Measurements from ENCODE around the gene CCBE1.

Gene CCBE1

GRCh38 chr18:59432803-59433597 is 264.2 kb downstream of the CCBE1 start:
- no peak overlapping the region for H2AK5ac ChIP-seq (ENCODE audit: low read length, severe bottlenecking)
- H2BK120ac ChIP-seq (ENCODE audit: low read depth, low read length): no peak overlapping the region
- no peaks in the 10 kb centered on the region for H3K9me3 ChIP-seq (ENCODE audit: control insufficient read depth, low read length)
- H3K14ac ChIP-seq (ENCODE audit: low read length in 2 of 2): no peak overlapping the region
- no peak overlapping the region for H2BK15ac ChIP-seq (ENCODE audit: low read depth, poor library complexity, severe bottlenecking)
- 95% methylated on average over 2 of the region's 5 CpGs for WGBS
- H3K4me1 ChIP-seq (ENCODE audit: control insufficient read depth, insufficient read depth, low read depth, low read length): no peaks in the 10 kb centered on the region
- H2BK5ac ChIP-seq (ENCODE audit: low read depth, low read length, poor library complexity, severe bottlenecking): no peak overlapping the region
- no peak overlapping the region for H3K27ac ChIP-seq (ENCODE audit: low read length, poor library complexity, severe bottlenecking)
- no peak overlapping the region for H3K9ac ChIP-seq (ENCODE audit: low read length)
- H3K4me2 ChIP-seq (ENCODE audit: low read length, poor library complexity, severe bottlenecking): no peak overlapping the region
- no peak overlapping the region for H2BK12ac ChIP-seq (ENCODE audit: low read length in 2 of 2)
- no peak overlapping the region for H3K4ac ChIP-seq (ENCODE audit: low read depth in 1 of 2, low read length in 2 of 2)
- no peaks in the 10 kb centered on the region for H3K79me1 ChIP-seq (replicated peaks; ENCODE audit: low read length, poor library complexity, severe bottlenecking)
- no peak for DNase-seq
- peaks cover 5 to 6% of the 10 kb centered on the region in 2 experiments for H3K27me3 ChIP-seq (ENCODE audit: control insufficient read depth in 1 of 2, insufficient read depth in 1 of 2, low read length in 2 of 2)
- H4K91ac ChIP-seq (ENCODE audit: low read length): no peak overlapping the region
- H2AFZ ChIP-seq (ENCODE audit: low read depth, low read length): no peak overlapping the region
- no peak overlapping the region for H3K18ac ChIP-seq (ENCODE audit: low read depth in 1 of 2, low read length in 2 of 2)
- no peak overlapping the region for H4K8ac ChIP-seq (ENCODE audit: low read length)
- H3K23ac ChIP-seq (ENCODE audit: low read length in 2 of 2): no peak overlapping the region
- no peak overlapping the region for H3K4me3 ChIP-seq (ENCODE audit: insufficient read depth in 1 of 2, low read depth in 1 of 2, low read length in 2 of 2)
- H3K36me3 ChIP-seq (ENCODE audit: control insufficient read depth in 1 of 2, insufficient read depth in 2 of 2, low read depth in 1 of 2, low read length in 2 of 2): peaks cover 0 to 34% of the 10 kb centered on the region in 2 experiments

DNA sequence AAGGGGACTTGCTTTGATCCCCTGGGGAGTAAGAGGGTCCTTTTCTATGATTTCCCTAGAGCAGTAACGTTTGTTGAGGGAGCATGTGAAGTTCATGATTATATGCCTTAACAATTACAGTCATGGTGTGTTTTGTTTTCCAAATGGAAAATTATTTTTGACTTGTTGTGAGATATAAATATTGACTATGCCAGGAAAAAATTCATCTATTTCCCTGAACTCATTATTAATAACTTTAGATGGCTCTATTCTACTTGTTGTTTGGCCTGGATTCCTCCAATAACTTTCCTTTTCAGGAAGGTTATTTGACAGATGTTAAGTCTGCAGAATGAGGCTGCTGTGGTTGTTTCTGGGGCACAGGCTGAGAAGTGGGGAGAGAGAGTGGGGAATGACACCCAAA is 266.1 kb downstream of the CCBE1 start:
- no peak overlapping the region for H3K23ac ChIP-seq (ENCODE audit: low read length in 2 of 2)
- H3K14ac ChIP-seq (ENCODE audit: low read length in 2 of 2): no peak overlapping the region
- no peak overlapping the region for H3K18ac ChIP-seq (ENCODE audit: low read depth in 1 of 2, low read length in 2 of 2)
- no peak overlapping the region for H2BK12ac ChIP-seq (ENCODE audit: low read length in 2 of 2)
- H2AK5ac ChIP-seq (ENCODE audit: low read length, severe bottlenecking): no peak overlapping the region
- no peak overlapping the region for H4K91ac ChIP-seq (ENCODE audit: low read length)
- H3K9me3 ChIP-seq (ENCODE audit: control insufficient read depth, low read length): no peaks in the 10 kb centered on the region
- no peak overlapping the region for H2AFZ ChIP-seq (ENCODE audit: low read depth, low read length)
- H3K27ac ChIP-seq (ENCODE audit: low read length, poor library complexity, severe bottlenecking): no peak overlapping the region
- no peak overlapping the region for H4K8ac ChIP-seq (ENCODE audit: low read length)
- no peaks in the 10 kb centered on the region for H3K4me1 ChIP-seq (ENCODE audit: control insufficient read depth, insufficient read depth, low read depth, low read length)
- no peak overlapping the region for H3K4ac ChIP-seq (ENCODE audit: low read depth in 1 of 2, low read length in 2 of 2)
- H3K27me3 ChIP-seq (ENCODE audit: control insufficient read depth in 1 of 2, insufficient read depth in 1 of 2, low read length in 2 of 2): peaks cover 5 to 6% of the 10 kb centered on the region in 2 experiments
- H2BK5ac ChIP-seq (ENCODE audit: low read depth, low read length, poor library complexity, severe bottlenecking): no peak overlapping the region
- H3K79me1 ChIP-seq (replicated peaks; ENCODE audit: low read length, poor library complexity, severe bottlenecking): no peaks in the 10 kb centered on the region
- WGBS: 38% methylated on average over 1 of the region's 1 CpG
- H3K4me3 ChIP-seq (ENCODE audit: insufficient read depth in 1 of 2, low read depth in 1 of 2, low read length in 2 of 2): no peak overlapping the region
- no peak overlapping the region for H3K9ac ChIP-seq (ENCODE audit: low read length)
- DNase-seq: no peak
- no peak overlapping the region for H2BK15ac ChIP-seq (ENCODE audit: low read depth, poor library complexity, severe bottlenecking)
- no peak overlapping the region for H3K4me2 ChIP-seq (ENCODE audit: low read length, poor library complexity, severe bottlenecking)
- H3K36me3 ChIP-seq (ENCODE audit: control insufficient read depth in 1 of 2, insufficient read depth in 2 of 2, low read depth in 1 of 2, low read length in 2 of 2): peaks cover 0 to 20% of the 10 kb centered on the region in 2 experiments
- H2BK120ac ChIP-seq (ENCODE audit: low read depth, low read length): no peak overlapping the region

DNA sequence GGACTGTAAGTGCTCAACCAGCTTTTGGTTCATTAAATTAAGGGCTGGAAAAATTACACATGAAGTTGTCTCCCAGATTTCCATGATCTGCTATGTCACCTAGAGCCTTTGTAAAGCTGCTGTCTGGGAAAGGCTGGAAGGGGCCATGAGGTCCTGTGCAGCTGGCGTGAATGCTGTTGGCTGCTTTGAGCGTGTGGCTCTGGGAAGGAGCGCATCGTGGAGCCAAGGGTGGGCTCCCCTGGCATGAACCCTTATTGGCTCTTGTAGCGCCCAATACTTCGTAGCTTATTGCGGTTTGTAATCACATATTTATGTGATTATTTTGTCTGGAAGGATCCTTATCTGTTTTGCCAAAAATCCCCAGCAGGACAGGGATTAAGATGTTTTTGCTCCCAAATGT is 267.6 kb downstream of the CCBE1 start:
- Histone ChIP-seq H4K91ac (ENCODE audit: low read length) (no peak overlapping the region), H2BK12ac (ENCODE audit: low read length in 2 of 2) (no peak overlapping the region), H2BK15ac (ENCODE audit: low read depth, poor library complexity, severe bottlenecking) (no peak overlapping the region), H3K4me2 (ENCODE audit: low read length, poor library complexity, severe bottlenecking) (no peak overlapping the region), H2AFZ (ENCODE audit: low read depth, low read length) (no peak overlapping the region), H3K9me3 (ENCODE audit: control insufficient read depth, low read length) (no peaks in the 10 kb centered on the region), H2BK5ac (ENCODE audit: low read depth, low read length, poor library complexity, severe bottlenecking) (no peak overlapping the region), H3K9ac (ENCODE audit: low read length) (no peak overlapping the region), H3K18ac (ENCODE audit: low read depth in 1 of 2, low read length in 2 of 2) (no peak overlapping the region), H3K4me1 (ENCODE audit: control insufficient read depth, insufficient read depth, low read depth, low read length) (no peaks in the 10 kb centered on the region), H3K4me3 (ENCODE audit: insufficient read depth in 1 of 2, low read depth in 1 of 2, low read length in 2 of 2) (no peak overlapping the region), H2BK120ac (ENCODE audit: low read depth, low read length) (no peak overlapping the region), H3K23ac (ENCODE audit: low read length in 2 of 2) (no peak overlapping the region), H3K14ac (ENCODE audit: low read length in 2 of 2) (no peak overlapping the region), H3K79me1 (replicated peaks; ENCODE audit: low read length, poor library complexity, severe bottlenecking) (no peaks in the 10 kb centered on the region), H4K8ac (ENCODE audit: low read length) (no peak overlapping the region), H3K36me3 (ENCODE audit: control insufficient read depth in 1 of 2, insufficient read depth in 2 of 2, low read depth in 1 of 2, low read length in 2 of 2) (peaks cover 0 to 5% of the 10 kb centered on the region in 2 experiments), H2AK5ac (ENCODE audit: low read length, severe bottlenecking) (no peak overlapping the region), H3K27me3 (ENCODE audit: control insufficient read depth in 1 of 2, insufficient read depth in 1 of 2, low read length in 2 of 2) (peaks cover 5 to 6% of the 10 kb centered on the region in 2 experiments), H3K4ac (ENCODE audit: low read depth in 1 of 2, low read length in 2 of 2) (no peak overlapping the region), H3K27ac (ENCODE audit: low read length, poor library complexity, severe bottlenecking) (no peak overlapping the region)
- 81% methylated on average over 7 of the region's 7 CpGs for WGBS
- DNase-seq: no peak

DNA sequence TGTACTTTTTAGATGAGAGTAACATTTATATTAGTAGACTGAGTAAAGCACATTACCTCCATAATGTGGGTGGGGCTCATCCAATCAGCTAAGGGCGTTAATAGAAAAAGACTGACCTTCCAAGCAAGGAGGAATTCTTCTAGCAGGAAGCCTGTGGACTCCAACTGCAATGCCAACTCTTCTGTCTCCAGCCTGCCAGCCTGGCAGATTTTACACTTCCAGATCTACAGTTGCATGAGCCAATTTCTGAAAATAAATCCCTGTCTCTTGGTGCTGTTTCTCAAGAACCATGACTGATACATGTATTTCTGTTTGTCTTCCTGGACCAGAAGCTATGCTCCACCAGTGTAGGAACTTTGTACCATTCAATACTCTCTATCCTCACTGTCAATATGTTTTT is 269.2 kb downstream of the CCBE1 start:
- Histone ChIP-seq H3K27ac (ENCODE audit: low read length, poor library complexity, severe bottlenecking) (no peak overlapping the region), H3K36me3 (ENCODE audit: control insufficient read depth in 1 of 2, insufficient read depth in 2 of 2, low read depth in 1 of 2, low read length in 2 of 2) (no peaks in the 10 kb centered on the region), H2BK12ac (ENCODE audit: low read length in 2 of 2) (no peak overlapping the region), H3K9ac (ENCODE audit: low read length) (no peak overlapping the region), H3K4me2 (ENCODE audit: low read length, poor library complexity, severe bottlenecking) (no peak overlapping the region), H3K14ac (ENCODE audit: low read length in 2 of 2) (no peak overlapping the region), H2BK5ac (ENCODE audit: low read depth, low read length, poor library complexity, severe bottlenecking) (no peak overlapping the region), H3K4ac (ENCODE audit: low read depth in 1 of 2, low read length in 2 of 2) (no peak overlapping the region), H3K4me1 (ENCODE audit: control insufficient read depth, insufficient read depth, low read depth, low read length) (no peaks in the 10 kb centered on the region), H3K9me3 (ENCODE audit: control insufficient read depth, low read length) (no peaks in the 10 kb centered on the region), H2BK15ac (ENCODE audit: low read depth, poor library complexity, severe bottlenecking) (no peak overlapping the region), H3K27me3 (ENCODE audit: control insufficient read depth in 1 of 2, insufficient read depth in 1 of 2, low read length in 2 of 2) (peaks cover 6 to 10% of the 10 kb centered on the region in 2 experiments), H4K8ac (ENCODE audit: low read length) (no peak overlapping the region), H2AFZ (ENCODE audit: low read depth, low read length) (no peak overlapping the region), H3K23ac (ENCODE audit: low read length in 2 of 2) (no peak overlapping the region), H3K79me1 (replicated peaks; ENCODE audit: low read length, poor library complexity, severe bottlenecking) (no peaks in the 10 kb centered on the region), H2BK120ac (ENCODE audit: low read depth, low read length) (no peak overlapping the region), H4K91ac (ENCODE audit: low read length) (no peak overlapping the region), H2AK5ac (ENCODE audit: low read length, severe bottlenecking) (no peak overlapping the region), H3K4me3 (ENCODE audit: insufficient read depth in 1 of 2, low read depth in 1 of 2, low read length in 2 of 2) (no peak overlapping the region), H3K18ac (ENCODE audit: low read depth in 1 of 2, low read length in 2 of 2) (no peak overlapping the region)
- DNase-seq: no peak
- 54% methylated on average over 1 of the region's 1 CpG for WGBS

All from mesenchymal stem cell (in vitro differentiated cells and primary cell).